ENCODE results near the gene NF2.

The NF2 gene

DNA sequence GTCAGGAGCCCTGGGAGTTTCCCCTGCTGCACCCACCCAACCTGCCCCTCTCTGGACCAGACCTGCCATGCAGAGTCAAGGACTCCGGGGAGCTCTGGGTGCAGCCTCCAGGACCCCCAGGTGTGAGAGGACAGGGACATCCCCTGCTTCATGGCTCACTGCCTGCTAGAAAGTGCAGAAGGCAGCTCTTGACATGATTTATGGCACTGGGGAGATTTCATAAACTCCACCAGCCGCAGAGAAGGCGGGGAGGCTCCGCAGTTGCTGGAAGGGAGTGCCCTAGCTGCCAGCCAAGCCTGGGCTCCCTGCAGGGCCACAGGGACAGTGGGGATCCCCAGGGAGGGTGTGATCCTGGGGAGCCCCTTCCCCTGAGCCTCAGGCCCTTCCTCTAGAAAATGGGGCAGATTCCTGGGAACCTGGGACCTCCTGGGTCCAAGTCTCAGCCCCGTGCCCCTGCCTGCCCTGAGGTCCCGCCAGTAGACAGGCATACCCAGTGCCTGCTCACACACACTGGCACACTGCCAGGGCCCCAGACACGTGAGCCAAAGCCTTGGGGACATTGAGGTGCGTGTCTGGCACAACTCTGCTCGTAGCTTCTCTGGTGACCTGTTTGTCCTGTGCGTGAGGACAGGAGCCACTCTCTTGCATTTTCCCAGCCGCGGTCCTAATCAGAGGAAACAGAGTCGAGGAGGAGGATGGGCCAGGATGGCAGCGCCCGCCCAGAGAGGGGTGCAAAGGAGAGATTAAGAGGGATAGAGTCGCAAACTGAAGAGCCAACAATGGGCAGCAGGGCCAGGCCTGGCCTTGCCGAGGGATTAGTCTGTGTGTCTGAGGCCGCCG, 130.1 kb downstream of the NF2 start:
- Histone ChIP-seq H3K4me3 (ENCODE audit: low read length) (no peak overlapping the region), H3K36me3 (ENCODE audit: insufficient read depth, low read length) (peaks cover 3% of the 10 kb centered on the region), H3K4me1 (ENCODE audit: insufficient read depth, low read length) (no peaks in the 10 kb centered on the region), H3K27me3 (ENCODE audit: insufficient read depth, low read length) (no peaks in the 10 kb centered on the region), H3K9me3 (ENCODE audit: low read length) (no peaks in the 10 kb centered on the region), H2AFZ (ENCODE audit: low read depth, low read length) (no peak overlapping the region)

DNA sequence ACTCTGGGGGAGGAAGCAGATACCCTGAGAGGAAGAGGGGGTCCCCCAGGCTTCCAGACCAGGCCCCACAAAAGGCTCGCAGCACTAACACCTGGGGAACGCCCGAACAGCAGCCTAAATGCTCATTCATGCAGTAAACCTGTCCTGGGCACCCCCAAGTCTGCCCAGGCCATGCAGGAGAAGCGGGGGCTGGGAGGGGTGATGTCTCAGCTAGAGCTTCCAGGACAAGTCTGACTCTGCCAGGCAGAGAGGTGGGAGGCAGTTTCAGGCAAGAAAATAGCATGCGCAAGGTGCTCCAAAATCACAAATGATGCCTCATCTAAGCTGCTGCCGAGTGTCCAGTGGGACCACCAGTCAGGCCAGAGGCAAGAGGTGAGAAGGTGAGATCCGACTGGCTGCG, 131.0 kb downstream of the NF2 start:
- Histone ChIP-seq H3K36me3 (ENCODE audit: insufficient read depth, low read length) (peaks cover 3% of the 10 kb centered on the region), H3K4me1 (ENCODE audit: insufficient read depth, low read length) (no peaks in the 10 kb centered on the region), H3K9me3 (ENCODE audit: low read length) (no peaks in the 10 kb centered on the region), H2AFZ (ENCODE audit: low read depth, low read length) (no peak overlapping the region), H3K4me3 (ENCODE audit: low read length) (no peak overlapping the region), H3K27me3 (ENCODE audit: insufficient read depth, low read length) (no peaks in the 10 kb centered on the region)

DNA sequence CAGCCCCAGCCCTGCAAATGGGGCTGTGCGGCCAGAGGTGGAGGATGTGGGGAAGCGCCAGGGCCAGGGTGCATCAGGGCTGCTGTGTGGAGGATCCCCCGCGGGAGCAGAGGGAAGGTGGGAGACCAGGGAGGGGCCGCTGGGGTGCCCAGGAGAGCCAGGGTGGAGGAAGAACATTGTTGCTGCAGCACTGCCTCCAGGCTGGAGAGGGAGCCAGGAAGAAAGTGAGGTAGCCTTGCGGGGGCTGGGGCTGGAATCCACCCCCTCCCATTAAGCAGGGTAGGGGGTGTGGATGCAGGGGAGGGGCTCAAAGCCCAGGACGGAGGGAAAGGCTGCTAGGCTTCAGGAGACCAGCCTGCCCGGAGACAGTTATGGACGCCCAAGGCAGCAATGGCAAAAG, 131.4 kb downstream of the NF2 start:
- Histone ChIP-seq H2AFZ (ENCODE audit: low read depth, low read length) (no peak overlapping the region), H3K9me3 (ENCODE audit: low read length) (no peaks in the 10 kb centered on the region), H3K36me3 (ENCODE audit: insufficient read depth, low read length) (peaks cover 3% of the 10 kb centered on the region), H3K4me3 (ENCODE audit: low read length) (no peak overlapping the region), H3K4me1 (ENCODE audit: insufficient read depth, low read length) (no peaks in the 10 kb centered on the region), H3K27me3 (ENCODE audit: insufficient read depth, low read length) (no peaks in the 10 kb centered on the region)

DNA sequence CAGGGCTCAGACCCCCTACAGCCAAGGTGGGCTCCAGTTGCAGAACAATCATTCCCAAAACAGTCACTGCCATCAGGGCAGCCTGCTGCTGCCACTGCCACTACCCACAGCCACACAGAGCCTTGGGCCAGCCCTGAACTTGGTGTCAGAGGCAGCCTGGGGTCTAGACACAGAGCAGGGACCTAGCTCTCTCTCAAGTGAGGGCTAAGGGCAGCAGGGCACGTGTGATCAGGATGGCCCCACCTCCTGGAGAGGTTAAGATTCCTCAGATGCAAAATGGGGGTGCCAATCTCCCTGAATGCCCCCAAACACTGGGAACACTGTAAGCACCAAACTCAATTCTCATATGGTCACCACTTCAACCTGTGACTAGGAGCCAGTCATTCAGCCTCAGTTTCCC, 132.0 kb downstream of the NF2 start:
- Histone ChIP-seq H3K27me3 (ENCODE audit: insufficient read depth, low read length) (no peaks in the 10 kb centered on the region), H3K9me3 (ENCODE audit: low read length) (no peaks in the 10 kb centered on the region), H3K36me3 (ENCODE audit: insufficient read depth, low read length) (peaks cover 3% of the 10 kb centered on the region), H2AFZ (ENCODE audit: low read depth, low read length) (no peak overlapping the region), H3K4me3 (ENCODE audit: low read length) (no peak overlapping the region), H3K4me1 (ENCODE audit: insufficient read depth, low read length) (no peaks in the 10 kb centered on the region)

DNA sequence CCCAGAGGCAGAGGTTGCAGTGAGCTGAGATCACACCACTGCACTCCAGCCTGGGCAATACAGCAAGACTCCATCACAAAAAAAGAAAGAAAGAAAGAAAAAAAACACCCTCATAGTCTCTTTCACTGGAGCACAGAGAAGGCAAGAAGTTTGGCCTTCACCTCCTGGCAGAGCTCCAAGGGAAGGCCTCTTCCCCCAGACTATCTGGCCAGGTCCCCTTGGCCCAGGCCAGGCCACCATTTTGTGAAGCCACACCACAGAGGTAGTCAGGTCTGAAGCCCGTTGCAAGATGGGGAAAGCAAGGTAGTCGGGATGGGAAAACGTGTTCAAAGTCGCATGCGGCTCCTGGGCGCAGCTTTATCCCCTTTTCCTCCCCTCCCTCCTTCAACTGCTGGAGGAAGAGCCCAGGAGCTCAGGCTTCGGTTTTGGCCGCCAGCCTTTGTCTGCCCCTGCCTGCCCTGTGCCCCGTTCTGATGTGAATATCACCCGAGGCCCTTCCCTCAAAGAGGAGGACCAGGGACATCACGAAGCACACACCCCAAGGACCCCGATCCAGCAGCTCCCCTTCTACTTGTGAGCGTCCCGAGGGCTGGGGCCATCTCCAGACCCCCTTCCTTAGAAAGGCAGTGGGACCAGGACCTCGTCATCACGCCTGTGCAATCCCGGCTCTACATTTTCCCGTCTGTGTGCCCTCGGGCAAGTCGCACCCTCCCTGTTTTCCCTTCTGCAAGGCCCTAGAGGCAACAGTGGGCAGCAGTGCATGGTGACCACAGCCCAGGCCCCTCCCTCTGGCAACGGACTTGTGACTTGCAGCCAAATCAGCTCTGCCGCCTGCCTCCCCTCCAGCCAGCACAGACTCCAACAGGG, 134.1 kb downstream of the NF2 start:
- peaks cover 4% of the 10 kb centered on the region for H3K36me3 ChIP-seq (ENCODE audit: insufficient read depth, low read length)
- H3K4me1 ChIP-seq (ENCODE audit: insufficient read depth, low read length): no peaks in the 10 kb centered on the region
- no peaks in the 10 kb centered on the region for H3K27me3 ChIP-seq (ENCODE audit: insufficient read depth, low read length)
- no peak overlapping the region for H3K4me3 ChIP-seq (ENCODE audit: low read length)
- no peak overlapping the region for H2AFZ ChIP-seq (ENCODE audit: low read depth, low read length)
- H3K9me3 ChIP-seq (ENCODE audit: low read length): no peaks in the 10 kb centered on the region

DNA sequence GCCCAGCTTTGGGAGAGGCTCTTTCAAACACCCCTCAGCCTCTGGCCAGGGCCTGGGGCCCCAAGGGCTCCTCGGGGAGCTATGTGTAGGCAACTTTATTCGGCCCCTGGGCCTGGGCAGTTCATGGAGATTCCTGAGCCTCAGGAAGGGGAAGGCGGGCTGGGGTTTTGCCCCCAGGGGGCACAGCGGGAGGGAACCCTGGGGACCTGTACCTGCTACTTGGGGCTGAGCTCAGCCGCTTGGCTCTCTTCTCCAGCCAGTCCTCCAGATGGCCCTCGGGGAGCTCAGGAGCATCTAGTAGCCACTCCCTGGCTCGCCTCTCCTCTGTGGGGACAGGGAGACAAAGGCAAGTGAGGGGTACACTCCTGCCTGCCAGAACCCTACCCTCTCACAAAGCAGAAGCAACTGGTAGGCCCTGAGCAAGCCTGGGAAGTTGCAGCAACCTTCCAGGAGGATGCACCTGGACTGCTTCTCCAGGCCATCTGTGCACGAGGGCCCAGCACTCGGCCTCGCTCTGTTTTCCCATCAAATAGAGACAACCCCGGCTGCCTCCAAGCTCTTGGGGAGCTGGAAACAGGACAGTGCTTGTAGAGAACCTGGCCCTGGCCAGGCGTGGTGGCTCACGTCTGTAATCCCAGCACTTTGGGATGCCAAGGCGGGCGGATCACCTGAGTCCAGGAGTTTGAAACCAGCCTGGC, 134.8 kb downstream of the NF2 start:
- Histone ChIP-seq H3K4me3 (ENCODE audit: low read length) (no peak overlapping the region), H3K27me3 (ENCODE audit: insufficient read depth, low read length) (no peaks in the 10 kb centered on the region), H3K36me3 (ENCODE audit: insufficient read depth, low read length) (peaks cover 4% of the 10 kb centered on the region), H3K4me1 (ENCODE audit: insufficient read depth, low read length) (no peaks in the 10 kb centered on the region), H3K9me3 (ENCODE audit: low read length) (no peaks in the 10 kb centered on the region), H2AFZ (ENCODE audit: low read depth, low read length) (no peak overlapping the region)

DNA sequence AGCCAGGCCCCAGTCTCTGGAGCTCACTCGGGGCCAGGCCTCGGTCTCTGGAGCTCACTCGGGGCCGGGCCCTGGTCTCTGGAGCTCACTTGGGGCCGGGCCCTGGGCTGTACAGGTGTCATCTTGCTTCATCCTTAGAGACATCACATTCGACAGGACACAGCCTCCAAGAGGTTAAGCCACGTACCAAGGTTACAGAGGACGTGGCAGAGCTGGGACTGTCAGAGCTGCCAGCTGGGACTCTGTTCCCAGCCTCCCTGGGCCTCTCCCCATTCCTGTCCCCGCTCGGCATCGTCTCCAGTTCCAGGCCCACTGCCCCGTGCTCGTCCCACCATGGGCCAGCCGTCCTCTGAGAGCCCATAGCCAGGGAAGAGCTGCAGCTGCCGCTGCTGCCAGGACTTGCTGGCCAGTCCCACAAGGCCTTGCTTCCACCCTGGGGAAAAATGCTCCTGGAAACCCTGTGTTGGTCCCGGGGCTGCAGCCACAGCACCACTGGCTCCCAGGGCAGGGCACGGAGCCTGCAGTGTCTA, 136.0 kb downstream of the NF2 start:
- Histone ChIP-seq H3K4me3 (ENCODE audit: low read length) (no peak overlapping the region), H2AFZ (ENCODE audit: low read depth, low read length) (no peak overlapping the region), H3K36me3 (ENCODE audit: insufficient read depth, low read length) (peaks cover 4% of the 10 kb centered on the region), H3K4me1 (ENCODE audit: insufficient read depth, low read length) (no peaks in the 10 kb centered on the region), H3K9me3 (ENCODE audit: low read length) (no peaks in the 10 kb centered on the region), H3K27me3 (ENCODE audit: insufficient read depth, low read length) (no peaks in the 10 kb centered on the region)

DNA sequence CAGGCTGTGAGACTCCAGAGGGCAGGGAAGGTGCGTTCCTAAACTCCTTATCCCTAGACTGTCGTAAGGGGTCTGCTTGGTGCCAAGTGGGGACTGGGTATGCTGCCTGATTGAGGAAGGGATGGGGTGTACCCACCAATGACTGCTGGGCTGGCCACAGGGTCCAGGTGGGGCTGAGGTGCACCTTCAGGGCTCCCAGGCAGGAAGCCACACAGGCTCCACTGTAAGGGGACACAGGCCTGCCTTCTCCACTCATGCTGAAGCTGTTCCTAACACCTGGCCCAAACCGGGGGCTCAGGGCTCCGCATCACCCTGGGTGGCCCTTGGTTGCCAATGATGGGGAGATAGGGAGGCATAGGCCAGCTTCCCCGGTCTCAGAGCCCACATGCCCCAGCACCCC, 136.8 kb downstream of the NF2 start:
- H3K36me3 ChIP-seq (ENCODE audit: insufficient read depth, low read length): peaks cover 4% of the 10 kb centered on the region
- H2AFZ ChIP-seq (ENCODE audit: low read depth, low read length): no peak overlapping the region
- H3K4me1 ChIP-seq (ENCODE audit: insufficient read depth, low read length): no peaks in the 10 kb centered on the region
- no peaks in the 10 kb centered on the region for H3K9me3 ChIP-seq (ENCODE audit: low read length)
- no peak overlapping the region for H3K4me3 ChIP-seq (ENCODE audit: low read length)
- no peaks in the 10 kb centered on the region for H3K27me3 ChIP-seq (ENCODE audit: insufficient read depth, low read length)

DNA sequence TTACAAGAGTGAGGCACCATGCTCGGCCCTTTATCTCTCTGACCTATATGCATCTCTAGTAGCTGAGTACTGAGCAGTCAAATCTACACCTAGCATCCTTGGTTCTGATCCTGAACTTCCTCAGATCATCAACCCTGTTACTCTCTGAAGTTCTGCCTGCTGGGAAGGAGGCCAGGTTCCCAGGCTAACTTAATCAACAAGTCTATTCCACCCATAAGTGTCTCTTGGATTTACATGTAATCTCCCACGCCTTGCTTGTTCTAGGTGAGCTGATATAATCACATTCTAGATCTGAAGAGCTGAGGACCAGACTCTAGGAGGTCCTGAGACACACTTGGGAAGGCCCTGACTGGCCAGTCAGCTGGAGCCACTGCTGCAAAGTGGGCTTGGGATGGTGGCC, 138.5 kb downstream of the NF2 start:
- no peaks in the 10 kb centered on the region for H3K27me3 ChIP-seq (ENCODE audit: insufficient read depth, low read length)
- peaks cover 9% of the 10 kb centered on the region for H3K36me3 ChIP-seq (ENCODE audit: insufficient read depth, low read length)
- no peak overlapping the region for H2AFZ ChIP-seq (ENCODE audit: low read depth, low read length)
- H3K4me1 ChIP-seq (ENCODE audit: insufficient read depth, low read length): no peaks in the 10 kb centered on the region
- H3K4me3 ChIP-seq (ENCODE audit: low read length): no peak overlapping the region
- H3K9me3 ChIP-seq (ENCODE audit: low read length): no peaks in the 10 kb centered on the region

DNA sequence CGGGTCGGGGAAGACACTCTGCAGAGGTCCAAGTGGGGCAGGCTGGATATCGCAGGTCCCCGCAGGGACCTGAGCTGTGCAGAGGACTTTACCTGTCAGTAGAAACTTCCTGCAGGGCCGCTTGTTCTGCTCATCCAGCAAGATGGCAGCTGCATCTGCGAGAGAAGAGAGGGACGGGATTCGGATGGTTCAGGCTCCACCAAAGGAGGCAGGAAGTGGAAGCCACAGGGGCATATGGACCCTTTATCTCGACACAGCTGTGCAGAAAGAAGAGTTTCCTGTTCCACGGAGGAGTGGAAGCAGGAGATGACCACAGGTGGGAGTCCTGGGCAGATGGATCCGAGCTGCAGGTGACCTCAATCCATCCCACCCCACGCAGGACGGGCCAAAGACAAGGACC, 138.9 kb downstream of the NF2 start:
- H2AFZ ChIP-seq (ENCODE audit: low read depth, low read length): no peak overlapping the region
- no peaks in the 10 kb centered on the region for H3K9me3 ChIP-seq (ENCODE audit: low read length)
- H3K27me3 ChIP-seq (ENCODE audit: insufficient read depth, low read length): no peaks in the 10 kb centered on the region
- H3K4me3 ChIP-seq (ENCODE audit: low read length): no peak overlapping the region
- no peaks in the 10 kb centered on the region for H3K4me1 ChIP-seq (ENCODE audit: insufficient read depth, low read length)
- H3K36me3 ChIP-seq (ENCODE audit: insufficient read depth, low read length): peaks cover 10% of the 10 kb centered on the region

DNA sequence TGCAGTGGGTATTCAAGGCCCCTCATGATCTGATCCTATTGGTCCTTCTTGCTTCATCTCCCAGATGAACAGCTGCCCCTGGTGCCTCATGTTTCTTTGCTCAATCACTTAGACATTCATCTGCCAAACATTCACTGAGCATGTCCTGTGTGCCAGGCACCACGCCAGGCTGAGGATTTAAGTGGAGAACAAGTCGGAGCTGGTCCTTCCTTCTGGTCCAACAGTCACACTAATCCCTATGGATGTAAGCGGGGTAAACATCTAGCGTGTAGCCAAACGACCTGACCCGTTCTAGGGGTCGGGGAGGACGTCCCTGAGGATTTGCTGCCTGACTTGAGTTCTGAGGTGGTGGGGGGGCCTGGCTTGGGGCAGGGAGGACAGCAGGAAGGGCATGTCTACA, 141.5 kb downstream of the NF2 start:
- Histone ChIP-seq H3K36me3 (ENCODE audit: insufficient read depth, low read length) (peaks cover 19% of the 10 kb centered on the region), H3K4me3 (ENCODE audit: low read length) (no peak overlapping the region), H2AFZ (ENCODE audit: low read depth, low read length) (no peak overlapping the region), H3K4me1 (ENCODE audit: insufficient read depth, low read length) (no peaks in the 10 kb centered on the region), H3K27me3 (ENCODE audit: insufficient read depth, low read length) (no peaks in the 10 kb centered on the region), H3K9me3 (ENCODE audit: low read length) (no peaks in the 10 kb centered on the region)

DNA sequence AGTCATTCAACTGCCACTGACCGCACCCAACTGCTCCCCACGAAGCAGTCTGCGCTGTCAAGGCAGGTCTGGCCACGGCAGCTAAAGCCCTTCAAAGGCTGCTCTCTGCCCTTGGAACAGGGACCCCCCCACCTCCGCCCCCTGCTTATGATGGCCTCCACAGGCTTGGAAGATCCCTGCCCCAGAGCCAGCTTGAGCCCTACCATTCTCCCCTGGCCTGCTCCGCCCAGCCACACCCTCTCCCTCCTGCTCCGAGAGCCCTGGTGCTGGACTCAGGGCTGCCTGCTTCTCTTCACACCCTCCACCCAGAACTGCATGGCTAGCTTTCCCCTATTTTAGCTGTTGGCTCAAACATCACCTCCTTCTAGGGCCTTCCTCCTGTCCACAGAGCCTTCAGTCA, 144.4 kb downstream of the NF2 start:
- H3K4me3 ChIP-seq (ENCODE audit: low read length): no peak overlapping the region
- no peak overlapping the region for H2AFZ ChIP-seq (ENCODE audit: low read depth, low read length)
- no peaks in the 10 kb centered on the region for H3K27me3 ChIP-seq (ENCODE audit: insufficient read depth, low read length)
- H3K36me3 ChIP-seq (ENCODE audit: insufficient read depth, low read length): peaks cover 15% of the 10 kb centered on the region
- H3K4me1 ChIP-seq (ENCODE audit: insufficient read depth, low read length): no peaks in the 10 kb centered on the region
- H3K9me3 ChIP-seq (ENCODE audit: low read length): no peaks in the 10 kb centered on the region
